ENCODE results near the gene CALD1.

Gene CALD1

DNA sequence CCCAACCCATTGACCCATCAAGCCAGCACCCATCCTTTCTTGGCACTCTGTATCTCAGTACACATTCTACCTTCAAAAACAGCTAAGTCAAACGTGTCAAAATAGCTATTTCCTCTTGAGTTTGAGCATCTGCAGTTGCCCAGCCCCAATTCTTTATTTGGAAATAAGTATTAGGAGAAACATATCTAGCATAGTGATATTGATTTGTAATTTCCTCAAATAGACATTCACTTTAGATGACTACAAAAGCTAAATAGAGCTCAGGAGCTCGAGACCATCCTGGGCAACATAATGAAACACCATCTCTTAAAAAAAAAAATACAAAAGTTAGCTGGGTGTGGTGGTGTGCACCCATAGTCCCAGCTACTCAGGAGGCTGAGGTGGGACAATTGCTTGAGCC is 147.6 kb downstream of the CALD1 start:
- no peak for DNase-seq (ENCODE audit: low spot score)

DNA sequence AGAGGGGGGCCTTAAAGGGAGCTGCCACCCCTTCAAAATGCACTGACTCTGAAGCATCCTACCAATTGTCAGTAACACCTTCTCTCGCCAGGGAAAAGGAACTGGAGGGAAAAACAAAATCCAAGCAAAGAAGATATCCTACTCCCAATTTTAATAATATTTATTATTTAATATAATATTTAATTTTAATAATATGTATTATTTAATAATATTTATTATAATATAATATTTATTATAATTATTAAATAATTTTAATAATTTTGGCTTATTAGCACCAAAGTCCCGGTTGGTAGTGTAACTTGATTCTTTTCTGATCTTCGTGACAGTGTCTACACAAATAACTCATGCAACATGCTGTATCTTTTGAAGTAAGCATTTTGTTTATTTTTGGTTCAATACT is 148.3 kb downstream of the CALD1 start:
- no peak for DNase-seq (ENCODE audit: low spot score)

DNA sequence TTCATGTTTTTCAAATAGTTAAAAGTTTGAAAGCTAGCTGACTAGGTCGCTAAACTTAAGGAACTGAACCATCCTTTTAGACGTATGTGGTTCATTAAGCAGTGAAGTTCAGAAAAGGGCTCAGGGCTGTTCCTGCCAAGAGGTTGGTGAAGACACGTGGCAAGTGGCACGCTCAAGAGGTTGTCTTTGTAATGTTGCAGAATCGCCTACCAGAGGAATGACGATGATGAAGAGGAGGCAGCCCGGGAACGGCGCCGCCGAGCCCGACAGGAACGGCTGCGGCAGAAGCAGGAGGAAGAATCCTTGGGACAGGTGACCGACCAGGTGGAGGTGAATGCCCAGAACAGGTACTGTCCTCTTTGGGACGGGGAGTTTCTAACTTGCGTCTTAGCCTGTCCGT is 149.1 kb downstream of the CALD1 start:
- DNase-seq (ENCODE audit: low spot score): no peak

DNA sequence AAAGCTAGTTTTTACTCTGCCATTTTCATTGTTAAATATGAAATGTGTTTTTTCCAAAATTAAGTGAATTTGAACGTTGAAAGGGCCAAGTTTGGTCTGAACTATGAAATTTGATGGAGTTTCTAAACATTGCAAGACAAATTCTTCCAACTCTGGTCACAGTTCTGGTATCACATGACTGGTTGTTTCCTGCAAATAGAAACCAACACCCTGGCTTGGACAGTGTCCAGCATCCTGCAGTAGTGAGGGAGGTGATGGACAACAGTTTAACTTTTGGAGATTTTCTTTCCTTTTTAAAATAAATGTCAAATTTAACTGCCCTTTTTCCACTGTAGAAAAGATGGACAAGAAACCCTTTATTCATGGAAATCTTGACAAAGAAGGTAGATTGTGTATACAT is 152.1 kb downstream of the CALD1 start:
- no peak for DNase-seq (ENCODE audit: low spot score)

DNA sequence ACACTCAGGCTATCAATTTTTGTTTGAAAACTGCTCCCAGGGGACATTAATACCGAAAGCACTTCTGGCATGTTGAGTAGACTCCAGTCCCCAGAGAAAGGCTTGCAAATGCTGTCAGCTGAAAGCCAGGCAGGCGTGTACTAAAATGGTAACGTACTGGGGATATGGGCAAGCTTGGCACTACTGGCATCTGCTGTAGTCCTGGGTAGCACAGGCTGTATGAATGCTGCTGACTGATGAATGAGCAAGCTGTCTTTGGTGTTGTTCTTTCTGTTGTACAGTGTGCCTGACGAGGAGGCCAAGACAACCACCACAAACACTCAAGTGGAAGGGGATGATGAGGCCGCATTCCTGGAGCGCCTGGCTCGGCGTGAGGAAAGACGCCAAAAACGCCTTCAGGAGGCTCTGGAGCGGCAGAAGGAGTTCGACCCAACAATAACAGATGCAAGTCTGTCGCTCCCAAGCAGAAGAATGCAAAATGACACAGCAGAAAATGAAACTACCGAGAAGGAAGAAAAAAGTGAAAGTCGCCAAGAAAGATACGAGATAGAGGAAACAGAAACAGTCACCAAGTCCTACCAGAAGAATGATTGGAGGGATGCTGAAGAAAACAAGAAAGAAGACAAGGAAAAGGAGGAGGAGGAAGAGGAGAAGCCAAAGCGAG is 153.4 kb downstream of the CALD1 start:
- DNase-seq (ENCODE audit: low spot score): no peak

DNA sequence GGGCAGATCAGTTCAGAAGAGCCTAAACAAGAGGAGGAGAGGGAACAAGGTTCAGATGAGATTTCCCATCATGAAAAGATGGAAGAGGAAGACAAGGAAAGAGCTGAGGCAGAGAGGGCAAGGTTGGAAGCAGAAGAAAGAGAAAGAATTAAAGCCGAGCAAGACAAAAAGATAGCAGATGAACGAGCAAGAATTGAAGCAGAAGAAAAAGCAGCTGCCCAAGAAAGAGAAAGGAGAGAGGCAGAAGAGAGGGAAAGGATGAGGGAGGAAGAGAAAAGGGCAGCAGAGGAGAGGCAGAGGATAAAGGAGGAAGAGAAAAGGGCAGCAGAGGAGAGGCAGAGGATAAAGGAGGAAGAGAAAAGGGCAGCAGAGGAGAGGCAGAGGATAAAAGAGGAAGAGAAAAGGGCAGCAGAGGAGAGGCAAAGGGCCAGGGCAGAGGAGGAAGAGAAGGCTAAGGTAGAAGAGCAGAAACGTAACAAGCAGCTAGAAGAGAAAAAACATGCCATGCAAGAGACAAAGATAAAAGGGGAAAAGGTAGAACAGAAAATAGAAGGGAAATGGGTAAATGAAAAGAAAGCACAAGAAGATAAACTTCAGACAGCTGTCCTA is 154.1 kb downstream of the CALD1 start:
- no peak for DNase-seq (ENCODE audit: low spot score)

DNA sequence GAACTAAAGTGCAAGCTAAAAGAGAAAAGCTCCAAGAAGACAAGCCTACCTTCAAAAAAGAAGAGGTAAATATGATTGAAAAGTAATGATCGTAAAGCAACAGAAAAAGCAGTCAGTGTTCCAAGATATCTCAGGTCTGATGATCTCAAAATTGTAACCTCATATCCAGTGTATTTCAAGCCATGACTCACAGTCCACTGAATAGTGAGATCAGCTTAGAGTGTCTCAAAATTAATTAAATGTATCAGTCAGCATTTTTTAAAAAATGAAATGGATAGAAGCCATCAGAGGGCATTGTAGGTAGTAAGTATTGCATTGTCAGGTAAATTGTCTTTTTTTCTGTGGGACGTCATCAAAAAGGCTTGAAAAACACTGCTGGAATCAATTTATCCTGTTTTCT is 156.3 kb downstream of the CALD1 start:
- no peak for DNase-seq (ENCODE audit: low spot score)

DNA sequence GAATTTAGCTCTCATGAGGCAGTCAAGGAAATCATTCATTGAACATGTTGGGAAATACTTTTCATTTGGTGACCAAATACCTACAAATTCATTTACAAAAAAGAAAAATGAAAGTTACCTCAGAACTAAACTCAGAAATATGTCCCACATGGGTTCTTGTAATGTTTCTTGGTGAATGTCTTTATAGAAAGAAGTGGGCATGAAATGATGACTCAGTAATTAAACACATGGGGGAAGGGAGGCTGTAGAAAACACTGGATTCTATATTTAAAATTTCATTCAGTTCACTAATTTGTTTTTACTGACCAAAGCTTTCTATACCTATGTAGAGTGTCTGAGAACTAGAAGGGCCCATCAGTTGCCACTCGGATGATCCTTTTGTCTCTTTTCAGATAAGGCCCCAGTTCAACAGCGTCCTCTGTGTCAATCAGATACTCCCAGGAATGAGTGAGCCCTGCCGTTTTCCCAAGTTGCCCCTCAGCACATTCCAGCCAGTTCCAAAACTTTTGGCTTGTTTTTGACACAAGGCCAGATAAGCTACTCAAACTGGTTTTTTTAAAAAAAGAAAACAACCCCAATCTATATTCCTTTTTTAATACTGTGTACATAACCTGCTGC is 157.6 kb downstream of the CALD1 start:
- no peak for DNase-seq (ENCODE audit: low spot score)

DNA sequence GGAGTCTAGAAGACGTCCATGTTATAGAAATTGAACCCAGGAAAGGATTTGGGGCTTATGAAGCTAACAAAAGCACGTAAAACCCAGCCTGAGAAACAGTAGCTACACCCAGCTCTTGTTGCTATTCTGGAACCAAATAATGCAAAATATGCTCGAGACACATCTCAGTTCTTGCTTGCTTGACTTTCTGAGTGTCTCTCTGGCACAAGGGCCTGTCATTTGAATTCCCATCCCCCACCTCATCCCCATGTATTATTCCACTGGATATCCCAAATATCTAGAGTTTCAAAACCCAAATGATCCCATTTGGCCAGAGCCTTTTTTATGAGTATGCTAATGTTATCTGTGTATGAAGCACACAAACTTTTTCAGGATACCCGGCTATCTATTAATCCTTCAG is 158.7 kb downstream of the CALD1 start:
- DNase-seq (ENCODE audit: low spot score): no peak

DNA sequence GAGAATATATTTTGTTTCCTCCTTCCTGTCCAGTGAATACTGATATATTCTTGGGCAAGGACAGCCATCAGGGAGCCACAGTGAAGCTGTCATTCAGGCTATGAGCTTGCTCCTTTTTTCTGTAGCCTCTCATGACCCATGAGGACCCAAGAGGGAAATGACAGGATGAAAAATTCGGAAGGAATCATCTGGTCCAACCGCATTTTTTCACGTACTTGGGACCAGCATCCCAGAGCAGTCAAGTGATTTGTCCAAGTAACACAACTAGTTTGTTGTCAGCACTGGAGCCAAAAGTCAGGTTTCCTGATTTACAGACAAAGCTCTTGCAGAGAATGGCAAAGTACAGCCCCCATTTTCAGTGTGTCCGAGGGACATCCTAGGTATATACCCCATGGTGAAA is 159.7 kb downstream of the CALD1 start:
- DNase-seq (ENCODE audit: low spot score): no peak

DNA sequence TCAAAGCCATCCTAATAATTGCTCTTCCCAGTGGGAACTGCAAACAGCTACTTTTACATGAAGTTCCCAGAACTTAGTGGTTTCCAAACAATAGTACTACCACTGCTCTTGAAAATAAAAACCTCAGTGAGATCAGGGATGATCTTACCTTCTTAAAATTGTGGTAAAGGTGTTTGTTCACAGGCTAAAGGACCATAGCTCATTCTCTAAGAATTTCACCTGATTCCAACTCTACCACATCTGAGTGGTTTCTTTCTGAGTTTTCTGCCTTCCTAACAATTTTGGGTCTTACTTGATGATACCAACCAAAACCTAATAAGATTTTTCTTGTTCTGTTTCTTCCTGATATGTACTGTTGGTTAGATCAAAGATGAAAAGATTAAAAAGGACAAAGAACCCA is 161.3 kb downstream of the CALD1 start:
- no peak for DNase-seq (ENCODE audit: low spot score)

DNA sequence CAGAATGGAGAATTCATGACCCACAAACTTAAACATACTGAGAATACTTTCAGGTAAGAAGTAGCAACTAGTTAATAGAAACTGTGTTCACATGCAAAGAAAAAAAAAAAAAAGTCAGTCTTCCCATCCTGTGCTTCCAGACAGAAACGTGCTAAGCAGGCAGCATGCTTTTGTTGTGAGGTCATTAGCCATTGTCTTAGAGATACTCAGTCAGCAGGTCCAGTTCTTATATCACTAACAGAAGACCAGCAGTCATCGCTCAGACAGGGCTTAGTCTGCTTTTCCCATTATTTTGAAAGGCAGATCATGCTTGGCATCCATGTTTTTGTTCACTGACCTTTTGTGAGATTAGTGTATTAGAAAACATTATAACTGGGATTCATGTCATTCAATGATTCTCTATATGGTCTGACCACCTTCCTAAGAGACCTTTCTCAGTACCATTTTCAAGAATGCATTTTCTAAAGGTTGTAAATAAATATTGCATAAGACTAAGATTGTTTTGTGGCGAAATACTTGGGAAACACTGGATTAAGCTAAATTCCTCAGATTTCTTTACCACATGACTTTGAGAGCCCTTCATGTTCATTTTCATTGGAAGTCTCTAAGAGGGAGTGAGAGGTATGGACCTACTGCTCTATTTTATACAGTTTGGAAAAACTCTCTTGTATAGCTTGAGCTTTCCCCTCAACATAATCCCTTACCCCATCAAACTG is 161.9 kb downstream of the CALD1 start:
- DNase-seq (ENCODE audit: low spot score): no peak

DNA sequence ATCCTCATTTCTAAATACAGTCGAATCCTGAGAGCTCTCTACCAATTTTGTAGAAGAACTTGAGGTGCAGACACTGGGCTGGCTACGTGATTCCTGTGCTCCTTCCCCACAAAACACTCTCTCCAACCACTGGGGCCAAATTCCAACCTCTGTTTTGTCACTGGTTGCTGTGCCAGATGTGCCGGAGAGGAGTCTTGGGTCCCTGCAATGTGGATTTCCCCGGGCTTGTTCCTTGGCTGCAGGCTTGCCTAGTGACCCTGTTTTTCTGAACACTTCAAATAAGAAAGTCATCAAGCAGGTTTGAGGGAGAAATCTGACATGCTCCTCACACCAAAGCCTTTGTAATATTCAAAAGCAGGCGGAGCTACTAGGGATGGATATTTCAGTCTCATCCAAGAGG is 162.5 kb downstream of the CALD1 start:
- no peak for DNase-seq (ENCODE audit: low spot score)

DNA sequence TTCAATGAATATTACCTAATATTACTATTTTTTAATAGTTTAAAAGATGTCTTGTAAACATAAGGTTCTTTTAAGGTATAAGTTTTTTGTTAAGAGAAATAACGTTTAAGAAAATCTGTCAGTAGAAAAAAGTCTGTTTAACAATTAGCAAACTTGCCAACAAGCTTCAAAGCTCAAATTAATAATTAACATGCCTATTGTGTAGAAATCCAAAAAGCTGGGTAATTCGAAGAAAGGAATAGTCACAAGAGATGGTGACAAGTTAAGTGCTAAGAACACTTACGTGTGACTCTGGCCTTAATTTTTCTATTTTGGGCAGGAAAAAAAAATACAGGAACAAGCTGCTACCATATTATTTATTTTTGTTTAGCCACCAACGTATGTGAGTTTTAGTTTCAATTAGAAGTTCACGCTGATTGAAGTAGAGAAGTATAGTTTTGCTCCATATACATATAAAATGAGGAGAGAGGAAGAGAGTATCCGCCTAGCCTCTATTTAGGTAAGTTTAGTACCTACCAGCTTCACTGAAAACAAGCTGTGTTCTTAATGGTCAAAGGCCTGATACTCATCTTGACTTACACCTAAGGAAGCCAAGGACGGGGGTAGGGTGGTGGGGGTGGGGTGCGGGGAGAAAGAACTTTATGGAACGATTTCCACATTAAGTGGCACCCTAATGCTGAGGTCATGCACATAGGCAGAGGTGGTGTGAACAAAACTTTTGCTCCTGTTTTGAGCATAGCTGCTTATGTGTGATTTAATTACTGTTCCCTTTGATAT is 163.4 kb downstream of the CALD1 start:
- no peak for DNase-seq (ENCODE audit: low spot score)

DNA sequence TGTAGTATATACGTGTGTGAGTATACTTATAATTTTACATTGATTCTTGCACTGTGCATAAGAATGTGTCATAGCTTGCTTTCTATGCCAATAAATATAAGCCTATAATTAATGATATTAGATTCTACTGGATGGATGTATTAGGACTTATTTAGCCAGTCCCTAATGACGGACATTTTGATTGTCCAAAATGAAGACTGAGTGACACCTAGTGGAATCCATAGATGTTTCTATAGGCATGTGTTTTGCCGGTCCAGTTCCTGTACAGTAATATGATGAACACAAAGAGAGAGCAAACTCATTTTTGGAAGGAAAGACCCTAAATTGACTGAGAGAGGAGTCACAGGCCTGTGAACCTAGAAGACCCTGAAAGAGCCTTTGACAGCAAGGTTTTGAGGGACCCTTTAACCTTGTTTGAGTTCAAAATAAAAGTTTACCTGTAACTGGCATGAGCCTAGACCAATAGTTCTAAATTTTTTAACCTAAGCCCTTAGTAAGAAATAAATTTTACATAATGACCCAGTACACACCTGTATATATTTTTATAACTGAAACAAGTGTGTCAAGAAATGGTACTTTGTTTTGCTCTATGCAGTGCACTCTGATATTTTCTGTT is 164.5 kb downstream of the CALD1 start:
- DNase-seq (ENCODE audit: low spot score): peak; percentile 20

DNA sequence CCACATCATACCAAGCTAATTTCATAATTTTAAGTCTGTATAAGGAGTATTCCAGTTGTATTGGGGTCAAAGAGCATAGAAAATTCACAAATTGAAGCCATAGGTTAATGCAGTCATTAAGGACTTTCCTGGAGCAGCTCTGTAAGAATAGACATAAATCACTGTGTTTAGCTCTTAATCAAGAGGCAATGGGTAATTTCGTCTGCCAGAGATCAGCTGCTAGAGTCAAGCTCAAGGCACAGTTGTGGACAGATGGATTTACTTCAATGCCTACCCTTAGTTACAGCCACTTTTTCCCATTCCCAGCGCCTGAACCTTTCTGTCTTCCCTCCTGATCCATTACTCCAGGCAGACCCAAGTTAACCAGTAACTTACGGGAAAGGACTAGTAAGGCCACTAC is 166.3 kb downstream of the CALD1 start:
- DNase-seq (ENCODE audit: low spot score): no peak

DNA sequence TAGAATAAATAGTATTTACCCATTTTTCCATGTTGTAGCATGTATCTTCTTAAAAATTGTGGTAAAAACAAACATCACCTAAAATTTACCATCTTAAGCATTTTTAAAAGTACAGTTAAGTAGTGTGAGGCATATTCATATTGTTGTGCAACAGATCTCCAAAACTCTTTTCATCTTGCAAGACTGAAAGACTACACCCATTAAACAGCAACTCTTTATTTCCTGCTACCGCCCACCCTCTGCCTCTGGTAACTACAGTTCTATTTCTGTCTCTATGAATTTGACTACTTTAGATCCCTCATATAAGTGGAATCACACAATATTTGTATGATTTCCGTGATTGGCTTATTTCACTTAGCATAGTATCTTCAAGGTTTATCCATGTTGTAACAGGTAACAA is 166.8 kb downstream of the CALD1 start:
- no peak for DNase-seq (ENCODE audit: low spot score)

DNA sequence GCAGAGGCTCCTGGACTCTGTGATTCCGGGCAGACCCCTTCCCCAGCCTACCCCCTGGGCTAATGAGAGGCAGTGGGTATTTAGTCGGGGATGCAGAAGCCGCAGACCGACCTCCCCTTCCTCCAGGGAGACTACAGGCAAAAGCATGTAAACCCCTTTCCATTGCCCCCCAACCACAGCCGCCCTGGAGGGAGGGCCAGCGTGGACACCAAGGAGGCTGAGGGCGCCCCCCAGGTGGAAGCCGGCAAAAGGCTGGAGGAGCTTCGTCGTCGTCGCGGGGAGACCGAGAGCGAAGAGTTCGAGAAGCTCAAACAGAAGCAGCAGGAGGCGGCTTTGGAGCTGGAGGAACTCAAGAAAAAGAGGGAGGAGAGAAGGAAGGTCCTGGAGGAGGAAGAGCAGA is 167.9 kb downstream of the CALD1 start:
- DNase-seq (ENCODE audit: low spot score): no peak

DNA sequence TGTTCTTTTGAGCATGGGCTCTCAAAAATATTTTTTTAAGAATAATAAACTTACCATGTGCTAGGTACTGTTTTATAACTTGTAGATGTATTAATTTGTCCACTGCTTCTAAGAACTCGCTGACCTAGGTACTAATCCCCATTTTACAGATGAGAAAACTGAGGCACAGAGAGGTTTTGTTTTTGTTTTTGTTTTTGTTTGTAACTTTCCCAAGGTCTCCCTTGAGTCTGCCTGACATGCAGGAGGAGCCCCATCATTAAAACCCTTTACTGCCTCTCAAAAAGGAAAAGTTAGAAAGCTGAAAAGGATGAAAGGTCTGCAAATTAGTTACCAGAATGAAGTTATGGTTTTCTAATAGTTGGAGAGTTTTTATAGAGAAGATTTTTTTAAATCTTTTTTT is 168.4 kb downstream of the CALD1 start:
- no peak for DNase-seq (ENCODE audit: low spot score)

DNA sequence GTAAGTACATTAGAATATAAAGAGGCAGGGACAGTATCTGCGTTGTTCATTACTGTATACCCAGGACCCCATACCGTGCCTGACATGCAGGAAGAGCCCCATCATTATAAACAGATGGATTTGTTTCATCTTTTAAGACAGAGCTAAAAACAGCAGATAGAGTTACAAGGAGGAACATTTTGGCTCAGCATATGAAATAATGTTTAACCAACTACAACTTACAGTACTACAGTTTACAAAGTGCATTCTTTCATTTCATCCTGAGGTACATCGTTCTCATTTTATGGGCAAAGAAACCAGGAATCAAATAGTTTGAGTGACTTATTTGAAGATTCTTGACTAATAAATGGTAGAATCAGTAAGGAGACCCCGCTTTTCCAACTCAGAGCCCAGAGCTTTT is 168.8 kb downstream of the CALD1 start:
- no peak for DNase-seq (ENCODE audit: low spot score)

DNA sequence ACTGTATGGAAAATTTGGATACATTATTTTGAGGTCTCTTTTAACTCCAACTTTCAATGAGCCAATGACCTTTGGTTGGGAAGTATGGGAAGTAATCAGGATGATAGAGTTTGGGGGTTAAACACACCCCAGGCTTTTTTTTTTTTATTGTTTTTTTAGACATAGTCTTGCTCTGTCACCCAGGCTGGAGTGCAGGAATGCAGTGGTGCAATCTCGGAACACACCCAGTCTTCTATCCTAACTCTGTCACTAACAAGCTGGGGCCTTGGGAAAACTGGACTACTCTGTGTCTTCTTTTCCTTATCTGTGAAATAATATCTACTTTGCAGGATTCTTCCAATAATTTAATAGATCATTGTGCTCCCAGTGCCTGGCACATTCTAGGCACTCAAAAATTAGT is 169.3 kb downstream of the CALD1 start:
- no peak for DNase-seq (ENCODE audit: low spot score)

DNA sequence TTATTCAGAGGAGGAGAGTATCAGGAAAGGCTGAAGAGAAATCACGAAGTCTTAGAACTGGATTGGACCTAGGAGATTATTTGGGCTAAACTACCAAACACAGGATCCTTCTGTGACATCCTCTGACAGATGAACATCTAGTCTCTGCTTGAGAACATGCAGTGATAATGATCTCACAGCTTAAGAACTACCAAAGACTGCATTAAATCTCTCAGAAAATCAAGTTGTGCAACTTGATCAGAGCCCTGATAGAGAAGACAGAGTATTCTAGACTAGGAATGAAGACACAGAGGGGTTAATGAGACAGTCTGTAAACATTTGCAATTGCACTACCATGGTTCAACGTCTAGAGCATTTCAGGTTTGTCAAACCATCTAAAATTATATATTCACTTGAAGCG is 169.7 kb downstream of the CALD1 start:
- DNase-seq (ENCODE audit: low spot score): no peak

Data from putamen (tissue), 1 donor.